ENCODE measurements around the gene VGLL4.

VGLL4 gene

DNA sequence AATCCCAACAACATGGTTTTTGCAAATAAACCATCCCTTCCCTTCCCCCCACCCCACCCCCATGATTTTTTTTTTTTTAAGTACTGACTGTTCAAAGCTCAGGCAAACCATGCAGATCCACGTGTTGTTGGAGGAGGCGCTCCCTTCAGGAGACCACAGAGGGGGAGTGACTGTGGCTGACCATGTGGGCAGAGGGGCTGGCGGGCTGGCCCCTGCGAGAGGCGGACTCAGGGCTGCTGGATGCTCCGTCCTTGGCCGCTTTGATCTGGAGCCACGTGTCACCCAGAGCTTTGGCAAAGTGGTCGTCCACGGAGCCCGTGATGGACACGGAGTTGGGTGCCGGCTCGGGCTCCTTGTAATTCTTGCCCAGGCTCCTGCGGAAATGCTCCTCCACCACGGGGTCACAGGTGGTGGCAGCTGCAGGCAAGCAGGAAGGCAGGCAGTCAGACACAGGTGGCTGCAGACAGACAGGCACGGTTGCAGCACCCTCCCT is 85.3 kb downstream of the VGLL4 start:
- H3K9ac ChIP-seq (ENCODE audit: insufficient read length, low read depth), result no peak overlapping the region
- peaks cover 89% of the 10 kb centered on the region for H3K36me3 ChIP-seq (ENCODE audit: insufficient read depth, insufficient read length, low read length)
- DNase-seq (ENCODE audit: low read depth, low spot score), result no peak
- H3K27me3 ChIP-seq (ENCODE audit: insufficient read depth, insufficient read length), result no peaks in the 10 kb centered on the region
- H3K4me3 ChIP-seq (ENCODE audit: insufficient read length, low read depth), result no peak overlapping the region
- H3K4me1 ChIP-seq (ENCODE audit: insufficient read depth, insufficient read length), result peaks cover 33% of the 10 kb centered on the region
- no peak for TF ChIP-seq SUZ12 (IDR thresholded peaks at IDR 0.05; ENCODE audit: extremely low read depth, insufficient read depth, insufficient read length)
- TF ChIP-seq ZNF274 (IDR thresholded peaks at IDR 0.05; ENCODE audit: low read depth, low read length), result no peak
- TF ChIP-seq YY1 (IDR thresholded peaks at IDR 0.05; ENCODE audit: insufficient read depth, insufficient read length), result no peak
- H3K9me3 ChIP-seq (ENCODE audit: insufficient read depth, low read length), result no peaks in the 10 kb centered on the region

DNA sequence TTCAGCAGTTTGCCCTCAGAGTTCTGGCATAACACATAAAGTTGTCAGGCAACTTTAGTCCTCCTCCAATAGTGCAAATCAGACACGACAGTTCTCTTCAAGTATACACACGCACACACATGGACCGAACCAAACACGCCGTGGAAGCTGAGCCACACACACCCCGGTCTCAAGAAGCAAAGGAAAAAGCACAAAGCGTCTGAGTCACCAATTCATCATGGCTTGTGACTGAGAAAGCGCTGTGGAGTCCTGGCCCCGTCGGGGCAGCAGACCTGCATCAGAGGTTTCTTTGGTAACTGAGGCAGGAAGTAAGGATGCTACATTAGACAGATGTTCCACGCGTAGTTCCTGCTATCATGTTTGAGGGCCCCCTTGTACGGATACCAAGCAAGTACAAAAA is 85.7 kb downstream of the VGLL4 start:
- TF ChIP-seq SUZ12 (IDR thresholded peaks at IDR 0.05; ENCODE audit: extremely low read depth, insufficient read depth, insufficient read length) (no peak), ZNF274 (IDR thresholded peaks at IDR 0.05; ENCODE audit: low read depth, low read length) (no peak), YY1 (IDR thresholded peaks at IDR 0.05; ENCODE audit: insufficient read depth, insufficient read length) (no peak)
- DNase-seq (ENCODE audit: low read depth, low spot score), result no peak
- peaks cover 85% of the 10 kb centered on the region for H3K36me3 ChIP-seq (ENCODE audit: insufficient read depth, insufficient read length, low read length)

DNA sequence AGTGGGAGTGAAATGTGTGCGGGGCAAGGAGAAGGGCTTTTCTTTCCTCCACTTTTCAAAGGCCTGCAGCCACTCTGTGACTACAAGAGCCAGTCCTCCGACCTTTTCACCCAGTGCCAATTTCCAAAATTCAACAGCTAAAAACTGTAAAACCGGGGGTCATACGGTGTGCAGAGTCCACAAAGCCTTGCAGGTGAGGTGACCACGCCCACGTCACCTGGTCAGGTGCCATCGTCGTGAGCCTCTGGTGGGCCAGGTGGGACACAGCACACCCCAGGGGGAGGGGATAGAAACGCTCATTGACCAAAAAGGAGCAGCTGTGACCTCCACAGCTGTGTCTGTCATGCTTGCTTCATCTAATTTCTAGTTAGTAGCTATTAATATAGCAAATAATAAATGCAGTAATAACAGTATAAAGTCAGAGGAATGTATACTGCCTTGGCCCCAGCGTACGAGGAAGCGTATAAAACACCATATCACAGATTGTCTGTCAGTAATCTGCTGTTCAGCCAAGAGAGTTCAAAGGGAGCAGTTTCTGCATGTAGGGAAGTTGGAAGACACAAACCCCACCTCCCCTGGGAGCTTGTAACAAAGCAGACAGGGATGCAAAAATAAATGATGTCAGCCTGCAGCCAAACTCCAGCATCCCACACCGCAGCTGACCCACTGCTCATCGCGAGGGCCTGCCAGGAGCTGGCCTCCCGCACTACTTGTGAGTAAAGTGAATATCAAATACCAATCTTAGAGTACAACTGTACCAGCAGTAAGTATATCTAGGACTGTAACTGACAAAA is 86.7 kb downstream of the VGLL4 start:
- TF ChIP-seq ZNF274 (IDR thresholded peaks at IDR 0.05; ENCODE audit: low read depth, low read length) (no peak), YY1 (IDR thresholded peaks at IDR 0.05; ENCODE audit: insufficient read depth, insufficient read length) (no peak), SUZ12 (IDR thresholded peaks at IDR 0.05; ENCODE audit: extremely low read depth, insufficient read depth, insufficient read length) (no peak)
- Histone ChIP-seq H3K36me3 (ENCODE audit: insufficient read depth, insufficient read length, low read length) (peaks cover 78% of the 10 kb centered on the region), H3K4me3 (ENCODE audit: insufficient read length, low read depth) (no peak overlapping the region), H3K9ac (ENCODE audit: insufficient read length, low read depth) (no peak overlapping the region), H3K27me3 (ENCODE audit: insufficient read depth, insufficient read length) (no peaks in the 10 kb centered on the region), H3K9me3 (ENCODE audit: insufficient read depth, low read length) (no peaks in the 10 kb centered on the region), H3K4me1 (ENCODE audit: insufficient read depth, insufficient read length) (peaks cover 28% of the 10 kb centered on the region)
- no peak for DNase-seq (ENCODE audit: low read depth, low spot score)

More for the DNA sequence above, 85.7 kb downstream of the VGLL4 start:
- no peak overlapping the region for H3K4me3 ChIP-seq (ENCODE audit: insufficient read length, low read depth)
- peaks cover 33% of the 10 kb centered on the region for H3K4me1 ChIP-seq (ENCODE audit: insufficient read depth, insufficient read length)
- H3K9ac ChIP-seq (ENCODE audit: insufficient read length, low read depth), result no peak overlapping the region
- no peaks in the 10 kb centered on the region for H3K27me3 ChIP-seq (ENCODE audit: insufficient read depth, insufficient read length)
- H3K9me3 ChIP-seq (ENCODE audit: insufficient read depth, low read length), result no peaks in the 10 kb centered on the region

DNA sequence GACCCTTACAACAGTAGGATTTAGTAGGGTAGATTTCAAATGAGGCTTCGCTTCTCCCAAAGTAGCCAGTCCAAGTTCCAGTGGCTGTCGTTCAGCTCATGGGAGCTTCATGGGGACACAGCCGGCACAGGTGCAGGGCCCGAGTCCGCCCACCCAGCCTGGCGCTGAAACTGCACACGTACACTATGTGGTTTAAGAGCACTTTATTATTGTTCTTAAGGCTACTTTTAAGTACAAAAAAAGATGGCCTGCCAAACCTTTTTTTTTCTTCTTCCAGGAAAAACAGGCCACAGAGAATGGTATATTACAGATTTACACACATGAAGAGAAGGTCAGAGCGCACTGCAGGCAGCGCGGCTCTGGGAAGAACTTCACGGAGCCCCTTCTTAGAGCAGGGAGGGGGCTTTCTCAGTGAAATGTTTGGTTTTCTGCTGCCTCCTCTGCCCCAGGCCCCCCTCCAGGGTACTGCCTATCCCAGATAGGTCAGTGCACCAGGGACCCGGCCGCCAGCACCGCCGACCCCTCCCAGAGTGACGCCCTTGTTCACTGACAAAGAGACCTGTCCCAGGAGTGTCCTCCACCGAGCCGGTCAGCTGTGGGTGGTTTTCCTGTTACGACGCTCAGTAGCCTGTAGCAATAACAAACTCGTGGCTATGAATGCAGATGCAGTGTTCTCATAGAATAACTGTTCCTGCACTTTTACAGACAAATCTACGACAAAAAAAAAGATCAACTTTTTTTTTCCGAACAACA is 87.7 kb downstream of the VGLL4 start:
- H3K27me3 ChIP-seq (ENCODE audit: insufficient read depth, insufficient read length), result no peaks in the 10 kb centered on the region
- TF ChIP-seq ZNF274 (IDR thresholded peaks at IDR 0.05; ENCODE audit: low read depth, low read length) (no peak), SUZ12 (IDR thresholded peaks at IDR 0.05; ENCODE audit: extremely low read depth, insufficient read depth, insufficient read length) (no peak), YY1 (IDR thresholded peaks at IDR 0.05; ENCODE audit: insufficient read depth, insufficient read length) (no peak)
- H3K9me3 ChIP-seq (ENCODE audit: insufficient read depth, low read length), result no peaks in the 10 kb centered on the region
- H3K4me1 ChIP-seq (ENCODE audit: insufficient read depth, insufficient read length), result peaks cover 28% of the 10 kb centered on the region
- H3K9ac ChIP-seq (ENCODE audit: insufficient read length, low read depth), result no peak overlapping the region
- DNase-seq (ENCODE audit: low read depth, low spot score), result no peak
- H3K36me3 ChIP-seq (ENCODE audit: insufficient read depth, insufficient read length, low read length), result peaks cover 72% of the 10 kb centered on the region
- H3K4me3 ChIP-seq (ENCODE audit: insufficient read length, low read depth), result no peak overlapping the region

DNA sequence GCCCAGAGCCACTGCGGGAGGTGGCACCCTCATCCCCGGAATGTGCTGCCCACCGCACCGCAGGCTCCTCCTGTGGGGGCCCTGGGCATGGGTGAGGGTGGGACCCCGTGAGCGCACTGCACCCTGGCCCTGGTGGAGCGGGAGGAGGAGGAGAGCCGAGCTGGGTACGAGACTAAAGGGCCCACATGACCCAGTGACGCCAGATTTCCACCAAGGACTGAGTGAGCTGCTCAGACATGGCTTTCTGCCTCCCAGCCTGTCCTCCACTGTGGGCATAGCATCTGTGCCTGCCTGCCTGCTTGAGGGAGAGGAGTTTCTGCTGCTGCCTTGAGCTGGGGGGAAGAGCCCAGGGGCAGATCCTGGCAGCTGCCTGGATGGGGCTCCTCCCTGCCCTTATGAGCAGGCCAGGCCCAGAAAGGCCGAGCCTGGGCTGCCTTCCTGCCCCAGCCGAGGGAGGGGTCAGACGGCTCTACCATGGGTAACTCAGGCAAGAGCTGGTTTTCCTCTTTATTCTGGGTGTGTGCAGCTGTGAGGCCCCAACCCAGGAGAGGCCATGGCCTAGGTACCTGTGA is 88.4 kb downstream of the VGLL4 start:
- DNase-seq (ENCODE audit: low read depth, low spot score), result no peak
- H3K4me1 ChIP-seq (ENCODE audit: insufficient read depth, insufficient read length), result peaks cover 28% of the 10 kb centered on the region
- no peak for TF ChIP-seq YY1 (IDR thresholded peaks at IDR 0.05; ENCODE audit: insufficient read depth, insufficient read length)
- TF ChIP-seq SUZ12 (IDR thresholded peaks at IDR 0.05; ENCODE audit: extremely low read depth, insufficient read depth, insufficient read length), result no peak
- TF ChIP-seq ZNF274 (IDR thresholded peaks at IDR 0.05; ENCODE audit: low read depth, low read length), result no peak
- no peak overlapping the region for H3K4me3 ChIP-seq (ENCODE audit: insufficient read length, low read depth)
- H3K9ac ChIP-seq (ENCODE audit: insufficient read length, low read depth), result no peak overlapping the region
- no peaks in the 10 kb centered on the region for H3K27me3 ChIP-seq (ENCODE audit: insufficient read depth, insufficient read length)
- no peaks in the 10 kb centered on the region for H3K9me3 ChIP-seq (ENCODE audit: insufficient read depth, low read length)
- peaks cover 64% of the 10 kb centered on the region for H3K36me3 ChIP-seq (ENCODE audit: insufficient read depth, insufficient read length, low read length)

DNA sequence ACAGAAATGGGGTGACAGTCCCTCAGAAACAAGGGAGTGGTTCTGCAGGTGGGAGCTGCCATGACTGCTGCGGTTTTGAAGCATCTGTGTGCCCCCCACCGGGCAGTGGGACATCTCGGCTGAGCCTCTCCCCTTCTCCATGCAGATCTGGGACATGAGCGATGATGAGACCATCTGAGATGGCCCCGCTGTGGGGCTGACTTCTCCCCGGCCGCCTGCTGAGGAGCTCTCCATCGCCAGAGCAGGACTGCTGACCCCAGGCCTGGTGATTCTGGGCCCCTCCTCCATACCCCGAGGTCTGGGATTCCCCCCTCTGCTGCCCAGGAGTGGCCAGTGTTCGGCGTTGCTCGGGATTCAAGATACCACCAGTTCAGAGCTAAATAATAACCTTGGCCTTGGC is 89.0 kb downstream of the VGLL4 start:
- TF ChIP-seq YY1 (IDR thresholded peaks at IDR 0.05; ENCODE audit: insufficient read depth, insufficient read length), result no peak
- no peak for TF ChIP-seq SUZ12 (IDR thresholded peaks at IDR 0.05; ENCODE audit: extremely low read depth, insufficient read depth, insufficient read length)
- no peak for TF ChIP-seq ZNF274 (IDR thresholded peaks at IDR 0.05; ENCODE audit: low read depth, low read length)
- H3K4me1 ChIP-seq (ENCODE audit: insufficient read depth, insufficient read length), result peaks cover 29% of the 10 kb centered on the region

DNA sequence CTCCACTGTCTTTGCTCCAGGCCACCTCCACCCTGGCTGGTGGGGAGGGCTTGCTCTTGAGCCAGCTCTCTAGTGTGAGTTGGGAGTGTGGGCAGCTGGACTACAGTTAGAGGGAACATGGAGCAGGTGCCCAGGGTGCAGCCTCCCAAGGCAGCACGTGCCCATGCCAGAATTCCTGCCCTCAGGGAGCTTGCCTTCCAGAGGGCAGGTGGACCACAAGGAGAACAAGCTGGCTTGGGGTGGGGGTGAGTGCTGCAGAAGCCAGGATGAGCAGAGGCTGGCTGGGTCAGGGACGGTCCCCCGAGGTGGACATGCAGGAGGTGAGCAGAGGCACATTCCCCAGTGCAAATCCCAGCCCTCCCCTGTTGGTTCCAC is 89.5 kb downstream of the VGLL4 start:
- no peak for TF ChIP-seq ZNF274 (IDR thresholded peaks at IDR 0.05; ENCODE audit: low read depth, low read length)
- no peak for TF ChIP-seq SUZ12 (IDR thresholded peaks at IDR 0.05; ENCODE audit: extremely low read depth, insufficient read depth, insufficient read length)
- no peak for TF ChIP-seq YY1 (IDR thresholded peaks at IDR 0.05; ENCODE audit: insufficient read depth, insufficient read length)
- Histone ChIP-seq H3K9ac (ENCODE audit: insufficient read length, low read depth) (no peak overlapping the region), H3K9me3 (ENCODE audit: insufficient read depth, low read length) (no peaks in the 10 kb centered on the region), H3K27me3 (ENCODE audit: insufficient read depth, insufficient read length) (no peaks in the 10 kb centered on the region), H3K4me1 (ENCODE audit: insufficient read depth, insufficient read length) (peaks cover 28% of the 10 kb centered on the region), H3K4me3 (ENCODE audit: insufficient read length, low read depth) (peak overlapping the region; percentile 2), H3K36me3 (ENCODE audit: insufficient read depth, insufficient read length, low read length) (peaks cover 57% of the 10 kb centered on the region)
- DNase-seq (ENCODE audit: low read depth, low spot score), result no peak

More for the DNA sequence above, 89.0 kb downstream of the VGLL4 start:
- Histone ChIP-seq H3K36me3 (ENCODE audit: insufficient read depth, insufficient read length, low read length) (peaks cover 62% of the 10 kb centered on the region), H3K4me3 (ENCODE audit: insufficient read length, low read depth) (no peak overlapping the region), H3K9ac (ENCODE audit: insufficient read length, low read depth) (no peak overlapping the region), H3K9me3 (ENCODE audit: insufficient read depth, low read length) (no peaks in the 10 kb centered on the region), H3K27me3 (ENCODE audit: insufficient read depth, insufficient read length) (no peaks in the 10 kb centered on the region)
- DNase-seq (ENCODE audit: low read depth, low spot score), result no peak
